ENCODE results near the gene ZNF280A.
A peak's percentile ranks its signal among the peaks of the same experiment; 100 is the strongest.

ZNF280A gene

GRCh38 chr22:22520020-22520656 lies at the start of gene ZNF280A:
ZNF280A (minus strand) TSS chr22:22520270; CDS start chr22:22515630, 4,640 bp downstream.
- no peak for DNase-seq

- no peak for DNase-seq
Observed at GRCh38 chr22:22569218-22569617, 49.1 kb upstream of the ZNF280A start.

- DNase-seq, result no peak
Observed at GRCh38 chr22:22565981-22566380, 45.9 kb upstream of the ZNF280A start.

GRCh38 chr22:22558972-22559603 lies 39.0 kb upstream of the ZNF280A start, which contains the start of gene PRAME:
PRAME (minus strand) TSS chr22:22559265; CDS start chr22:22556832, 2,433 bp downstream.
- DNase-seq, result peak; percentile 44

- DNase-seq, result no peak
Observed at GRCh38 chr22:22558071-22558971, 38.3 kb upstream of the ZNF280A start.

GRCh38 chr22:22556995-22557925 lies 37.2 kb upstream of the ZNF280A start:
- DNase-seq, result no peak

- no peak for DNase-seq
Observed at GRCh38 chr22:22556578-22556977, 36.5 kb upstream of the ZNF280A start.

GRCh38 chr22:22555596-22555995 lies 35.5 kb upstream of the ZNF280A start:
- DNase-seq, result no peak

- DNase-seq, result no peak
Observed at GRCh38 chr22:22554587-22555284, 34.7 kb upstream of the ZNF280A start.

GRCh38 chr22:22553735-22554586 lies 33.9 kb upstream of the ZNF280A start:
- DNase-seq, result no peak

GRCh38 chr22:22553141-22553540 lies 33.1 kb upstream of the ZNF280A start:
- no peak for DNase-seq

GRCh38 chr22:22552630-22553029 lies 32.6 kb upstream of the ZNF280A start:
- DNase-seq, result no peak

GRCh38 chr22:22550789-22551434 lies 30.8 kb upstream of the ZNF280A start:
- no peak for DNase-seq

- no peak for DNase-seq
Observed at GRCh38 chr22:22548910-22549309, 28.8 kb upstream of the ZNF280A start.

- DNase-seq, result no peak
Observed at GRCh38 chr22:22548317-22548716, 28.2 kb upstream of the ZNF280A start.

- DNase-seq, result no peak
Observed at GRCh38 chr22:22547692-22548300, 27.7 kb upstream of the ZNF280A start.

GRCh38 chr22:22547226-22547625 lies 27.2 kb upstream of the ZNF280A start:
- no peak for DNase-seq

GRCh38 chr22:22546490-22546889 lies 26.4 kb upstream of the ZNF280A start:
- DNase-seq, result no peak

- no peak for DNase-seq
Observed at GRCh38 chr22:22545084-22545483, 25.0 kb upstream of the ZNF280A start.

Data from NCI-H748 treated with DMSO at 0.1 percent for 48 hours (cell line).